PC-9 (cell line): ENCODE data around the gene FAM20C.

Experiments
- EZH2 ChIP-seq: fragments of 200-600 bp; sonication (generic); IDR thresholded peaks from 2 replicates; pipeline ENCODE4 v1.8.0; 2017; ENCODE audit warnings: antibody characterized with exemption, low read depth
- TF ChIP-seq, protein P1 (sequence below): fragments of 200-600 bp; sonication (generic); conservative IDR thresholded peaks from 2 replicates; pipeline ENCODE4 v1.6.1; 2017; ENCODE audit warnings: mixed run types, antibody characterized with exemption, mild to moderate bottlenecking, moderate library complexity

DNA sequence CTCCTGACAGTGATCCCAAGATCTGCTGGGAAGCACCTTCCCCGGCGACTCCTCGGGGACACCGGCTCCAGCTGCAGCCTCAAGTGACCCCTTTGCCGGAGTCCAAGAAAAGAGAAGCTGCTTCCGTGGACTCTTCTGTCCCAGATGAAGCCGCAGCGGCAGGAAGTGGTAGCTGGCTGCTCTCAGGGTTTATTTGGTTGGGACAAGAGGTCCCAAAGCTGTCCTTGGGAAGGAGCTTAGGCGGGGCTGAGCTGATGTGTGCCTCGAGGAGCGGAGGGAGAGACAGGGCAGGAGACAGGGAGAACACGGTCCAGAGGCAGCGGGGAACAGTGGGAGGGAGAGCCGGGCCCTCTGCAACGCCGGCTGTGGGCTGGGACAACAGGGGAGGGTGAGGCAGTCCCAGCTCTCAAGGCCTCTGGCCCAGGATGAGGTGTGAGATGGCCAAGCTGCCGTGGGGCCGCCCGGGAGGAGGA, 13.1 kb upstream of the FAM20C start:
- TF ChIP-seq, protein P1, sequence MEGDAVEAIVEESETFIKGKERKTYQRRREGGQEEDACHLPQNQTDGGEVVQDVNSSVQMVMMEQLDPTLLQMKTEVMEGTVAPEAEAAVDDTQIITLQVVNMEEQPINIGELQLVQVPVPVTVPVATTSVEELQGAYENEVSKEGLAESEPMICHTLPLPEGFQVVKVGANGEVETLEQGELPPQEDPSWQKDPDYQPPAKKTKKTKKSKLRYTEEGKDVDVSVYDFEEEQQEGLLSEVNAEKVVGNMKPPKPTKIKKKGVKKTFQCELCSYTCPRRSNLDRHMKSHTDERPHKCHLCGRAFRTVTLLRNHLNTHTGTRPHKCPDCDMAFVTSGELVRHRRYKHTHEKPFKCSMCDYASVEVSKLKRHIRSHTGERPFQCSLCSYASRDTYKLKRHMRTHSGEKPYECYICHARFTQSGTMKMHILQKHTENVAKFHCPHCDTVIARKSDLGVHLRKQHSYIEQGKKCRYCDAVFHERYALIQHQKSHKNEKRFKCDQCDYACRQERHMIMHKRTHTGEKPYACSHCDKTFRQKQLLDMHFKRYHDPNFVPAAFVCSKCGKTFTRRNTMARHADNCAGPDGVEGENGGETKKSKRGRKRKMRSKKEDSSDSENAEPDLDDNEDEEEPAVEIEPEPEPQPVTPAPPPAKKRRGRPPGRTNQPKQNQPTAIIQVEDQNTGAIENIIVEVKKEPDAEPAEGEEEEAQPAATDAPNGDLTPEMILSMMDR, result no peak
- TF ChIP-seq EZH2, result no peak
